Right atrium auricular region (tissue), 2 donors: Measurements from ENCODE around the gene RAB12. TPM values are rescaled to one million over a fixed set of nuclear protein-coding genes. Genes with fewer than 3 reads are reported as not detected.
"Not testable (repeated sequence)": the region's sequence is repeated elsewhere in the genome, so short reads cannot be mapped to it uniquely, and the experiment has no call there.

ENCODE experiments used
- DNase-seq: peaks from one replicate; pipeline ENCODE4 v3.0.0-alpha.2; 2019; ENCODE audit warnings: low spot score
- H3K27ac ChIP-seq, 2 donors: fragments of 200-600 bp; sonication (generic); 1 replicate in 1 of 2; 2 replicates in 1 of 2; pipeline ENCODE4 v1.5.1; 2016 to 2019
- H3K27me3 ChIP-seq, 2 donors: fragments of 200-600 bp; sonication (generic); one replicate each; pipeline versions ENCODE4 v1.5.1 to v1.6.0; 2017 to 2019
- H3K36me3 ChIP-seq: fragments of 200-600 bp; sonication (generic); one replicate; pipeline ENCODE4 v1.5.1; 2016
- H3K4me1 ChIP-seq, 2 donors: fragments of 200-600 bp; sonication (generic); one replicate each; pipeline versions ENCODE4 v1.5.1 to v1.6.0; 2017 to 2019
- H3K4me3 ChIP-seq, 2 donors: fragments of 200-600 bp; sonication (generic); 1 replicate in 1 of 2; 2 replicates in 1 of 2; pipeline ENCODE4 v1.5.1; 2017 to 2019; ENCODE audit warnings: mild to moderate bottlenecking in 1 of 2, moderate library complexity in 1 of 2
- H3K9me3 ChIP-seq, 2 donors: fragments of 200-600 bp; sonication (generic); one replicate each; pipeline ENCODE4 v1.5.1; 2019
- CTCF ChIP-seq, 2 donors: fragments of 200-600 bp; sonication (generic); IDR thresholded peaks; one replicate each; pipeline ENCODE4 v1.5.1; 2019; ENCODE audit warnings: antibody characterized with exemption in 2 of 2
- total RNA-seq, 2 donors: library from RNA; depleted of rRNA; stranded (reverse); fragments of >200 nt; gene quantifications; one replicate each; pipeline ENCODE4 v1.1.0, GENCODE V29; 2016

Gene RAB12
- total RNA-seq, 2 donors from 2014 or later: 67.1 to 97.6 TPM

GRCh38 chr18:8571399-8571798 is 37.8 kb upstream of the RAB12 start:
- Histone ChIP-seq H3K36me3 (no peaks in the 10 kb centered on the region), H3K27ac (no peak overlapping the region), H3K9me3 (no peaks in the 10 kb centered on the region), H3K4me1 (no peaks in the 10 kb centered on the region), H3K4me3 (no peak overlapping the region), H3K27me3 (no peaks in the 10 kb centered on the region)
- TF ChIP-seq CTCF (IDR thresholded peaks at IDR 0.05): no peak
- DNase-seq: no peak

- H3K4me1 ChIP-seq, H3K27ac ChIP-seq, H3K27me3 ChIP-seq, DNase-seq, H3K36me3 ChIP-seq, H3K9me3 ChIP-seq, H3K4me3 ChIP-seq: not testable (repeated sequence)
Observed at GRCh38 chr18:8573766-8574165, 35.5 kb upstream of the RAB12 start.

GRCh38 chr18:8584798-8585197 is 24.4 kb upstream of the RAB12 start:
- no peaks in the 10 kb centered on the region for H3K9me3 ChIP-seq
- no peak for TF ChIP-seq CTCF (IDR thresholded peaks at IDR 0.05)
- H3K4me1 ChIP-seq: no peaks in the 10 kb centered on the region
- no peak overlapping the region for H3K27ac ChIP-seq
- H3K36me3 ChIP-seq: no peaks in the 10 kb centered on the region
- no peak for DNase-seq
- H3K4me3 ChIP-seq: no peak overlapping the region
- H3K27me3 ChIP-seq: no peaks in the 10 kb centered on the region

- no peak for TF ChIP-seq CTCF (IDR thresholded peaks at IDR 0.05)
- no peak for DNase-seq
Observed at GRCh38 chr18:8586941-8587340, 22.3 kb upstream of the RAB12 start.

GRCh38 chr18:8595445-8595844 is 13.8 kb upstream of the RAB12 start:
- H3K27ac ChIP-seq: no peak overlapping the region
- no peaks in the 10 kb centered on the region for H3K4me1 ChIP-seq
- no peaks in the 10 kb centered on the region for H3K27me3 ChIP-seq
- DNase-seq: no peak
- no peak for TF ChIP-seq CTCF (IDR thresholded peaks at IDR 0.05)
- H3K9me3 ChIP-seq: no peaks in the 10 kb centered on the region
- no peak overlapping the region for H3K4me3 ChIP-seq
- no peaks in the 10 kb centered on the region for H3K36me3 ChIP-seq

More at GRCh38 chr18:8586941-8587340, 22.3 kb upstream of the RAB12 start:
- Histone ChIP-seq H3K27ac (no peak overlapping the region), H3K4me1 (no peaks in the 10 kb centered on the region), H3K27me3 (no peaks in the 10 kb centered on the region), H3K4me3 (no peak overlapping the region), H3K9me3 (no peaks in the 10 kb centered on the region), H3K36me3 (no peaks in the 10 kb centered on the region)

GRCh38 chr18:8601277-8602032 is 7.8 kb upstream of the RAB12 start:
- Histone ChIP-seq H3K27ac (no peak overlapping the region), H3K9me3 (no peaks in the 10 kb centered on the region), H3K36me3 (no peaks in the 10 kb centered on the region), H3K27me3 (no peaks in the 10 kb centered on the region), H3K4me1 (no peaks in the 10 kb centered on the region), H3K4me3 (no peak overlapping the region)
- no peak for TF ChIP-seq CTCF (IDR thresholded peaks at IDR 0.05)
- DNase-seq: no peak
